NOMO-1 (cell line): ENCODE data around the gene CLCNKB.
"Not testable (repeated sequence)": the region's sequence is repeated elsewhere in the genome, so short reads cannot be mapped to it uniquely, and the experiment has no call there.

Source experiments
- DNase-seq, 2 experiments: peaks; one replicate each; lab custom pipeline; 2025; ENCODE audit not compliant: unreplicated experiment in 2 of 2; lab: John Stamatoyannopoulos, UW

Gene CLCNKB

DNA sequence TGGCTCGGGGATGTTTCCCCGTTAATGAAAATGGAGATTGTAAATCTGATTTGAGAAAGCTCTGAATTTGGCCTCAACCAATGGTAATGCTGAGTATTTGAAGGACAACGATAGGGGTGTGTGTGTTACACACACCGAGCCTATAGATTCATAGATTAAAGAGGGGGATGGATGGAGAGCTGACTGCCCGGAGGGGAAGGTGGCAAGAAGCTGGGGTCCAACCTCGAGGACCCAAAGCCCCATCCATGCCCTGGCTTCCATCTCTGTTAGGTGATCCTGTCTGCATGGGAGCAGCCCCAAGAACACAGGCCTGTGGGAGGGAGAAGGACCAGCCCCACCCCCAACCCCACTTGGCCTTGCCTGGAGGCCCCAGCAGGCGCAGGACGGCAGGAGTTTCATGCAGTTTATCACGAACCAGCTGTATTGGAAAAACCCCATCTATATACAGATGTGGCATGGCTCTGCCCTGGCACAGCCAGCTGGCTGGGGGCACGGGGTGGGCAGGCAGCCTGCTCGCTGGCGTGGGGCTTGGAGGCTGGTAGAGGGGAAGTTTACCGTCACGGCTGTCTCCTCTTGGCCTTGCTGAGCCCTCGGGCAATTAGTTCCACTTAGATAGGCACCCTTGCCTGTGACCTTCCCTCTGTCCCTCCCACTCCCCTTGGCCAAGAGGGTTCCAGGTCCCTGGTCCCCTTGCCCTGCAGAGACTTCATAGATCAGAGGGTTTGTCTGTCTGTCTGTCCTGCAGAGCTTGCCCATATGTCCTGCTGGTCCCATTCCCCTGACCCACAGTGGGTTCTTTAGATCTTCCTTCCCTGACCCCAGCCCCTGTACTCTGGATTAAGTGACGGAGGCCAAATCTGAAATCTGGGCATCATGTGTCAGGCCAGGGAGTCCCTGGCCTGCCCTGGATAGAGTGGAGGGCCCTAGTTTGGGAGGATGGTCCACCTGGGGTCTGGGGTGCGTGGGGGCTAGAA lies 28.8 kb upstream of the CLCNKB start:
- peak in 1 of 2 experiments; percentile 15 for DNase-seq

- DNase-seq: no peak
These were observed 28.1 kb upstream of the CLCNKB start for GRCh38 chr1:16015491-16015890.

DNA sequence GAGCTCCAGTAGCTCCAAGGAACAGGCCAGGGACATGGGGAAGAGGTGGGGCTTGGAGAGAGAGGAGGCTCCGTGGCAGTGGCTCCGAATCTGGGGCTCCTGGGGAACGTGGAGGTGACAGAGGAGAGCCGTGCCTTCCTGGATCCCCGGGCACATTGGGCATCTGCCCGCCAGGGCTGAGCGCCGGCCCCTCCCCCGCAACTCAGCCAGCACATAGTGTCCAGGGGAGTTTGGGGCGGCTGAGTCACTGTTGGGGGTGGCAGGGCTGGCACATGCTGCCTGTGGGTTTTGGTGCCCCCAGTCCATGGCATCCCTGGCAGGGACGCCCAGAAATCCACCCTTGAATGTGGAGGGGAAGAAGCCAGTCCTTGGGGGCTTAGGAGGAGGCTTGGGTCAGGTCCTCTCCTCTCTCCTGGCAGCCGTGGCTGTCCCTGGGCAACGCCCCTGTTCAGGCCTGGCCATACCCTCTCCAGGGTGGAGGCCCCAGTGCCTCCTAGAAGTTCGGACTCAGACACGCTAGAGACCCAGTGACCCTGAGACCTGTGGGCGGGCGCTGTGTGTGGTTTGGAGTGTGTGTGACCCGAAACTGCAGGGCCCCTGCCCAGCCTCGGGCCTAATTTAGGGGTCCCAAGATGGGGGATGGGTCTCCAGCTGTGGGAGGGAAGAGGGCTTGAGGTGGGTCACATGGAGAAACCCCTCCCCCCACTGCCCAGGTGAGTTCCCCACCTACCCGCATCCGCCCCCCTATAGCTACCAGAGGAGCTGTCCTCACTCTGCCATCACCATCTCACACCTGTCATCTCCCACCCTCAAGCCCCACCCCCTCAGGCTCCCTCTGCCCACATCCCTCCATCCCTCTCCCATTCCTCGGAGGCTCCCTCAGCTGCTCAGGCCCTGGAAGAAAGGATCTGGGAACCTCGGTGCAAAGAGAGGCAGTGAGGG lies 27.4 kb upstream of the CLCNKB start:
- no peak for DNase-seq

DNA sequence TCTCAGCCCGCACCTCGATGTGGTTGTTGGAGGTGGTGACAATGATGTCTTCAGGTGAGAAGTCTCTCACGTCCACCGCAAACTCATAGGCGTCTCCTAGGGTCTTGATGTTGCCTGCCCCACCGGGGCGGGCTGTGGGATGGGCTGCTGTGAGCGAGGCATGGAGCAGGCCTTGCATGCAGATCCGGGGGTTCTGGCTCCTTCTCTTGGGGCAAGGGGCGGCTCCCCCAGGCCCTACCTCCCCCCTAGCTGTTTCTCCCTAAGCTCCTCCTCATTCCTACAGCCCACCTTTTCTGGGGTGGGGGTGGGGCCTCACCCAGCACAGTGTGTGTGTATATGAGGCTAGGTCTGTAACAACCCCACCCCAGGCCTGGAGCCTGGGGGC lies 26.5 kb upstream of the CLCNKB start:
- DNase-seq: no peak

- peak; percentile 28 to 33 for DNase-seq
These were observed 25.9 kb upstream of the CLCNKB start, which contains the start of gene HSPB7 for GRCh38 chr1:16017461-16018303. TSS of gene HSPB7 (minus strand) at chr1:16018043. CDS start at chr1:16017963, 80 bp downstream.

- no peak for DNase-seq
These were observed 25.3 kb upstream of the CLCNKB start for GRCh38 chr1:16018308-16018707.

GRCh38 chr1:16018749-16019643 lies 24.6 kb upstream of the CLCNKB start:
- no peak for DNase-seq

- no peak for DNase-seq
These were observed 23.8 kb upstream of the CLCNKB start for GRCh38 chr1:16019644-16020277.

GRCh38 chr1:16020325-16020724 lies 23.3 kb upstream of the CLCNKB start:
- DNase-seq: no peak

DNA sequence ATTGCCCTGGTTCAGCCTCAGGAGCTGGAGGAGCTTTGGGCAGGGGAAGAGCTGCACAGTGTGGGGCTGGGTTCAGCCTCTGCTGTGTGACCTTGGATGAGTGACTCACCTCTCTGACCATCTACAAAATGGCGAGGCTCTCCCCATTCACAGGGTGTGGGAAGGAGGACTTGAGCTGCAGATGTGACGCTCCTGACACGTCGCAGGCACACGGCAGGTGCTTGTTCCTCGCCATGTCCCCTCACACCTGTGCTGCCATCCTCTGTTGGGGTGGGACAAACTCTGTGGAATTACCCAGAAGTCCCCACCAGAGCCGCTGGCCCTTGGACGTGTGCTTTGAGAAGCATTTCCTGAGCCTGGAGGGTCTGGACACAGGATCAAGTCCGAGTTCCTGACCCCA lies 22.7 kb upstream of the CLCNKB start:
- DNase-seq: not testable (repeated sequence)

GRCh38 chr1:16021681-16022080 lies 21.9 kb upstream of the CLCNKB start, which contains the start of gene CLCNKA:
TSS of gene CLCNKA (plus strand) at chr1:16022036. CDS start at chr1:16022620, 584 bp downstream.
- no peak for DNase-seq

DNA sequence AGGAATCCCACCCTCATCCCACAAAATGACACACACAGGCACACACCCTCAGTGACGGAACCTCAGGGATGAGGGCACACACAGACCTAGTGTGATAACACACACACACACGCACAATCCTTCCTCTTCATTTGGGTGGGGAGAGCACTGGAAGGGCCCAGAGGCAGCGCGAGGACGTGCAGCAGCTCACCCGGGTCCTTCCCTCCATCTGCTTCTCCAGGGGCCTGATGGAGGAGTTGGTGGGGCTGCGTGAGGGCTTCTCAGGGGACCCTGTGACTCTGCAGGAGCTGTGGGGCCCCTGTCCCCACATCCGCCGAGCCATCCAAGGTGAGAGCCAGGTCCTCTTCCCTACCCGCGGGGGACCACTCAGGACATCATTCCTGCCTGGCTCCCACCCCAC lies 21.2 kb upstream of the CLCNKB start:
- no peak for DNase-seq

GRCh38 chr1:16023050-16023653 lies 20.4 kb upstream of the CLCNKB start:
- DNase-seq: no peak

- not testable (repeated sequence) for DNase-seq
These were observed 17.3 kb upstream of the CLCNKB start for GRCh38 chr1:16026302-16026701.

DNA sequence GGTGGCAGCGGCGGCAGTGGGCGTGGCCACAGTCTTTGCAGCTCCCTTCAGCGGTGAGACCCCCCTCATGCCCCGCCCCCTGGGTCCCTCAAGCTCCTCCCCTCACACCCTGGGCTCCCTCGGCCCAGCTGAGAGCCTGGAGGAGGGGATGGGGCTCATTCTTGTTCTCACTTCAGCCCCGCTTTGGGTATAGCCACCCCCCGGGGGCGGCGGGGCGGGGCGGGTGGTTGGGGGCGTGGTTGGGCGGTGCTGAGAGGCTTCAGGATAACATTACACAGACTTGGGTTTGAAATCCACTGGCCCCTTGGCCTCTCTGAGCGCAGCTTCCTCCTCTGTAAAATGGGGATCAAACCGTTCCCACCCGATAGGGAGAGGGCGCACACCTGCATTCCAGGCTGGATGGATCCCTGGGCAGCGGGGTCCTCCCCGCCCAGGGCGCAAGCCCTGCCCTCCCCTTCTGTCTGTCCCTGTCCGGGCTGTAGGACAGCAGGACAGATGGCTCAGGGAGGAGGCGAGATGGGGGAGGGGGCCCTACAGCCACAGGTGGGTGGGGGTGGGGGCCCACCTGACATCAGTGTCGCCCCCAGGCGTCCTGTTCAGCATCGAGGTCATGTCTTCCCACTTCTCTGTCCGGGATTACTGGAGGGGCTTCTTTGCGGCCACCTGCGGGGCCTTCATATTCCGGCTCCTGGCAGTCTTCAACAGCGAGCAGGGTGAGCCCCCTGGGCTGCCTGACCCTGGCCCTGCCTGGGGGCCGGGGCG lies 16.7 kb upstream of the CLCNKB start:
- no peak for DNase-seq

- DNase-seq: no peak
These were observed 15.2 kb upstream of the CLCNKB start for GRCh38 chr1:16028237-16029002.

GRCh38 chr1:16029003-16029268 lies 14.6 kb upstream of the CLCNKB start:
- not testable (repeated sequence) for DNase-seq
